HEK293T (cell line): ENCODE results near the gene N4BP2L2.

ENCODE experiments used
- ARNT ChIP-seq: fragments of 450-650 bp; IDR thresholded peaks from 2 replicates; pipeline ENCODE4 v1.6.1; 2017; ENCODE audit warnings: mild to moderate bottlenecking
- HDGF ChIP-seq: fragments of 450-650 bp; IDR thresholded peaks from 2 replicates; pipeline ENCODE4 v1.6.1; 2017; ENCODE audit warnings: antibody characterized with exemption, borderline replicate concordance
- LEF1 ChIP-seq: fragments of 450-650 bp; IDR thresholded peaks from 2 replicates; pipeline ENCODE4 v1.6.1; 2017; ENCODE audit warnings: mild to moderate bottlenecking, borderline replicate concordance
- SUZ12 ChIP-seq: fragments of 450-650 bp; IDR thresholded peaks from 2 replicates; pipeline ENCODE4 v1.6.1; 2016; ENCODE audit warnings: mild to moderate bottlenecking

GRCh38 chr13:32438871-32439270, 99.7 kb downstream of the N4BP2L2 start:
- no peak for TF ChIP-seq ARNT
- no peak for TF ChIP-seq SUZ12
- no peak for TF ChIP-seq HDGF
- no peak for TF ChIP-seq LEF1
